DMS153 treated with DMSO at 0.1 percent for 48 hours (cell line): ENCODE measurements around the gene KCNJ18.
"Not testable (repeated sequence)": the region's sequence is repeated elsewhere in the genome, so short reads cannot be mapped to it uniquely, and the experiment has no call there.

ENCODE experiments used
- DNase-seq: peaks from one replicate; lab custom pipeline; 2025; ENCODE audit not compliant: unreplicated experiment; lab: John Stamatoyannopoulos, UW

KCNJ18 gene

GRCh38 chr17:21702029-21702428, 9.7 kb downstream of the KCNJ18 start:
- not testable (repeated sequence) for DNase-seq

GRCh38 chr17:21702521-21702920, 10.2 kb downstream of the KCNJ18 start:
- DNase-seq, result not testable (repeated sequence)

- not testable (repeated sequence) for DNase-seq
Measured at GRCh38 chr17:21702940-21703640, 10.8 kb downstream of the KCNJ18 start.

- not testable (repeated sequence) for DNase-seq
Measured at GRCh38 chr17:21703891-21704872, 11.9 kb downstream of the KCNJ18 start.

GRCh38 chr17:21705021-21705601, 12.8 kb downstream of the KCNJ18 start:
- DNase-seq, result no peak

- not testable (repeated sequence) for DNase-seq
Measured at GRCh38 chr17:21705746-21706145, 13.4 kb downstream of the KCNJ18 start.

- DNase-seq, result not testable (repeated sequence)
Measured at GRCh38 chr17:21706546-21706945, 14.2 kb downstream of the KCNJ18 start.

- DNase-seq, result not testable (repeated sequence)
Measured at GRCh38 chr17:21707131-21707530, 14.8 kb downstream of the KCNJ18 start.

GRCh38 chr17:21707711-21708611, 15.6 kb downstream of the KCNJ18 start:
- not testable (repeated sequence) for DNase-seq

GRCh38 chr17:21708612-21709535, 16.6 kb downstream of the KCNJ18 start:
- DNase-seq, result not testable (repeated sequence)

GRCh38 chr17:21709994-21710393, 17.7 kb downstream of the KCNJ18 start:
- not testable (repeated sequence) for DNase-seq

- not testable (repeated sequence) for DNase-seq
Measured at GRCh38 chr17:21710486-21710885, 18.2 kb downstream of the KCNJ18 start.

GRCh38 chr17:21711182-21711581, 18.9 kb downstream of the KCNJ18 start:
- DNase-seq, result no peak

GRCh38 chr17:21713020-21713419, 20.7 kb downstream of the KCNJ18 start:
- DNase-seq, result not testable (repeated sequence)

- DNase-seq, result not testable (repeated sequence)
Measured at GRCh38 chr17:21713631-21714030, 21.3 kb downstream of the KCNJ18 start.

GRCh38 chr17:21714676-21715075, 22.4 kb downstream of the KCNJ18 start:
- not testable (repeated sequence) for DNase-seq

- not testable (repeated sequence) for DNase-seq
Measured at GRCh38 chr17:21715877-21716276, 23.6 kb downstream of the KCNJ18 start.

- DNase-seq, result not testable (repeated sequence)
Measured at GRCh38 chr17:21718971-21719370, 26.6 kb downstream of the KCNJ18 start.
